GM18951 (cell line): Measurements from ENCODE around the gene E2F1.

Experiments used
- POLR2A ChIP-seq: IDR thresholded peaks from 4 replicates; pipeline ENCODE4 v1.6.1; 2011; ENCODE audit warnings: mild to moderate bottlenecking; ENCODE audit not compliant: insufficient read length, insufficient read depth; ENCODE audit errors: extremely low read depth
- in situ Hi-C: fragments of 300-500 bp; cut with MboI; formaldehyde crosslinking; loops from one replicate; pipeline ENCODE4 v1.12.0; 2022; ENCODE audit warnings: low sequenced_read_pairs, mixed read lengths, inconsistent platforms; ENCODE audit not compliant: unreplicated experiment

Gene E2F1

GRCh38 chr20:33674294-33675135 is 11.7 kb downstream of the E2F1 start, which contains the start of gene NECAB3:
TSS of gene NECAB3 (minus strand) at chr20:33674428. CDS start at chr20:33674352, 76 bp downstream.
- peak; percentile 61 for TF ChIP-seq POLR2A
- in situ Hi-C loops: no loop called here

- TF ChIP-seq POLR2A: no peak
- in situ Hi-C loops: no loop called here
Observed at GRCh38 chr20:33673410-33674293, 12.5 kb downstream of the E2F1 start.

GRCh38 chr20:33673114-33673409 is 13.1 kb downstream of the E2F1 start:
- in situ Hi-C loops: no loop called here
- no peak for TF ChIP-seq POLR2A

GRCh38 chr20:33672426-33673113 is 13.6 kb downstream of the E2F1 start:
- in situ Hi-C loops: no loop called here
- TF ChIP-seq POLR2A: no peak

- TF ChIP-seq POLR2A: no peak
- in situ Hi-C loops: no loop called here
Observed at GRCh38 chr20:33671573-33672288, 14.5 kb downstream of the E2F1 start.

- in situ Hi-C loops: no loop called here
- no peak for TF ChIP-seq POLR2A
Observed at GRCh38 chr20:33670715-33671499, 15.3 kb downstream of the E2F1 start.

GRCh38 chr20:33669873-33670640 is 16.1 kb downstream of the E2F1 start:
- no peak for TF ChIP-seq POLR2A
- in situ Hi-C loops: loop anchor here (10.0 kb wide), 1 partner anchor 215 kb away; no protein-coding TSS in a partner anchor

GRCh38 chr20:33669224-33669623 is 17.0 kb downstream of the E2F1 start:
- in situ Hi-C loops: loop anchor here (10.0 kb wide), 1 partner anchor 214 kb away; no protein-coding TSS in a partner anchor
- no peak for TF ChIP-seq POLR2A

GRCh38 chr20:33668466-33669155 is 17.6 kb downstream of the E2F1 start:
- no peak for TF ChIP-seq POLR2A
- in situ Hi-C loops: loop anchor here (10.0 kb wide), 1 partner anchor 214 kb away; no protein-coding TSS in a partner anchor

GRCh38 chr20:33667676-33668465 is 18.3 kb downstream of the E2F1 start:
- TF ChIP-seq POLR2A: no peak
- in situ Hi-C loops: loop anchor here (10.0 kb wide), 1 partner anchor 213 kb away; no protein-coding TSS in a partner anchor
